ENCODE results near the gene DESI1. TPM values are rescaled to one million over a fixed set of nuclear protein-coding genes. Genes with fewer than 3 reads are reported as not detected.

The DESI1 gene
- total RNA-seq, 1 donor from 2014 or later: 31.5 TPM

DNA sequence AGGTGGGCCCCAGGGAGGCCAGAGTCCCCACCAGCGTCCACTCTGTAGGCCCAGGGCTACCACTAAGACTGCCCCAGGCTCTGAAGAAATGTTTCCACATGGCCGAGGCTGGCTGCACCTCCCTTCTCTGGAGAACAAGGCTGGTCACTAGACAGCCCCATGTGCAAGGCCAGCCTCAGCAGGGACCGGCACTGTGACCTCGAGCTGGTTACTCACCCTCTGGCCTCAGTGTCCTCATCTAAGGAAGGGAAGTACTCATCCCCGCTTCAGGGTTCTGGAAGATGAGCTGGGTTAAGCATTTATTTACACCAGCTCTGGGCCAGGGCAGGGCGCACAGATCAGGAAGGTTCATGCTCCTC lies 40.9 kb downstream of the DESI1 start:
- Mint-ChIP-seq H3K27ac (no peak overlapping the region), H3K9me3 (no peaks in the 10 kb centered on the region), H3K4me3 (no peak overlapping the region), H3K4me1 (ENCODE audit: unreplicated experiment) (peaks cover 3% of the 10 kb centered on the region), H3K27me3 (no peaks in the 10 kb centered on the region), H3K36me3 (peaks cover 13% of the 10 kb centered on the region)
- DNase-seq (ENCODE audit: extremely low spot score, unreplicated experiment): no peak
- TF ChIP-seq, protein P1, sequence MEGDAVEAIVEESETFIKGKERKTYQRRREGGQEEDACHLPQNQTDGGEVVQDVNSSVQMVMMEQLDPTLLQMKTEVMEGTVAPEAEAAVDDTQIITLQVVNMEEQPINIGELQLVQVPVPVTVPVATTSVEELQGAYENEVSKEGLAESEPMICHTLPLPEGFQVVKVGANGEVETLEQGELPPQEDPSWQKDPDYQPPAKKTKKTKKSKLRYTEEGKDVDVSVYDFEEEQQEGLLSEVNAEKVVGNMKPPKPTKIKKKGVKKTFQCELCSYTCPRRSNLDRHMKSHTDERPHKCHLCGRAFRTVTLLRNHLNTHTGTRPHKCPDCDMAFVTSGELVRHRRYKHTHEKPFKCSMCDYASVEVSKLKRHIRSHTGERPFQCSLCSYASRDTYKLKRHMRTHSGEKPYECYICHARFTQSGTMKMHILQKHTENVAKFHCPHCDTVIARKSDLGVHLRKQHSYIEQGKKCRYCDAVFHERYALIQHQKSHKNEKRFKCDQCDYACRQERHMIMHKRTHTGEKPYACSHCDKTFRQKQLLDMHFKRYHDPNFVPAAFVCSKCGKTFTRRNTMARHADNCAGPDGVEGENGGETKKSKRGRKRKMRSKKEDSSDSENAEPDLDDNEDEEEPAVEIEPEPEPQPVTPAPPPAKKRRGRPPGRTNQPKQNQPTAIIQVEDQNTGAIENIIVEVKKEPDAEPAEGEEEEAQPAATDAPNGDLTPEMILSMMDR (conservative IDR thresholded peaks at IDR 0.05): no peak

GRCh38 chr22:41579297-41579996 lies 41.4 kb downstream of the DESI1 start:
- Mint-ChIP-seq H3K27me3 (no peaks in the 10 kb centered on the region), H3K4me1 (ENCODE audit: unreplicated experiment) (peaks cover 3% of the 10 kb centered on the region), H3K36me3 (peaks cover 13% of the 10 kb centered on the region), H3K4me3 (no peak overlapping the region), H3K27ac (no peak overlapping the region), H3K9me3 (no peaks in the 10 kb centered on the region)
- DNase-seq (ENCODE audit: extremely low spot score, unreplicated experiment): no peak
- TF ChIP-seq, protein P1 (conservative IDR thresholded peaks at IDR 0.05): no peak

- DNase-seq (ENCODE audit: extremely low spot score, unreplicated experiment): no peak
- H3K4me3 Mint-ChIP-seq: no peak overlapping the region
- no peaks in the 10 kb centered on the region for H3K9me3 Mint-ChIP-seq
- H3K27ac Mint-ChIP-seq: no peak overlapping the region
- TF ChIP-seq, protein P1 (conservative IDR thresholded peaks at IDR 0.05): no peak
- peaks cover 3% of the 10 kb centered on the region for H3K4me1 Mint-ChIP-seq (ENCODE audit: unreplicated experiment)
- peaks cover 13% of the 10 kb centered on the region for H3K36me3 Mint-ChIP-seq
- H3K27me3 Mint-ChIP-seq: no peaks in the 10 kb centered on the region
Observed at GRCh38 chr22:41578818-41579217, 42.0 kb downstream of the DESI1 start.

DNA sequence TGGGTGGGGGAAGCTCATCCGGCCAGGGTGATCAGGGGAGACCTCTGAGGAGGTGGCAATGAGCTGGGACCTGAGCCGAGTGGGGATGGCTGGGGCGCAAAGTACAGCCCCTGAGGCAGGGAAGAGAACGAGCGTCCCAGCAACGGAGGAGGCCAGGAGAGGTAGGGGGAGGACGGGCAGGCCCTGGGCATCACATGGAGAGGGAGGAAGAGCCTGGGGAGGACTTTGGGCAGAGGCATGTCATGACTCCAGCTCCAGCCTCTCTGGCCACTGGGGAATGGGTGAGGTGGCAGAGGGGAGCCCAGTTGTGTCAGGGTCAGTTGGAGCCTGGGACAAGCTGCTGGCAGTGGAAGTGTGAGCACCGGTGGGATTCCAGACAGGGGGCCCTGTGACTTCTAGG lies 42.7 kb downstream of the DESI1 start:
- Mint-ChIP-seq H3K36me3 (peaks cover 13% of the 10 kb centered on the region), H3K9me3 (no peaks in the 10 kb centered on the region), H3K27ac (no peak overlapping the region), H3K27me3 (no peaks in the 10 kb centered on the region), H3K4me3 (no peak overlapping the region), H3K4me1 (ENCODE audit: unreplicated experiment) (peaks cover 3% of the 10 kb centered on the region)
- TF ChIP-seq, protein P1 (conservative IDR thresholded peaks at IDR 0.05): no peak
- DNase-seq (ENCODE audit: extremely low spot score, unreplicated experiment): no peak

- TF ChIP-seq, protein P1 (conservative IDR thresholded peaks at IDR 0.05): peak; percentile 72
- no peaks in the 10 kb centered on the region for H3K27me3 Mint-ChIP-seq
- peaks cover 3% of the 10 kb centered on the region for H3K4me1 Mint-ChIP-seq (ENCODE audit: unreplicated experiment)
- peaks cover 7% of the 10 kb centered on the region for H3K36me3 Mint-ChIP-seq
- no peak for DNase-seq (ENCODE audit: extremely low spot score, unreplicated experiment)
- H3K4me3 Mint-ChIP-seq: no peak overlapping the region
- H3K27ac Mint-ChIP-seq: no peak overlapping the region
- H3K9me3 Mint-ChIP-seq: no peaks in the 10 kb centered on the region
Observed at GRCh38 chr22:41576877-41577276, 44.0 kb downstream of the DESI1 start.
